Measurements from ENCODE around the gene SPP1. TPM values are rescaled to one million over a fixed set of nuclear protein-coding genes. Genes with fewer than 3 reads are reported as not detected.

The SPP1 gene
- total RNA-seq, 1 experiment from 2014 or later = 1,002 TPM

- peaks cover 5% of the 10 kb centered on the region for H3K36me3 Mint-ChIP-seq (ENCODE audit: insufficient read depth, unreplicated experiment)
- no TSS peak for BruUV-seq (replicated peaks)
- intact Hi-C loops (cut with micrococcal nuclease; ENCODE audit: unreplicated experiment) = no loop called here
Observed at GRCh38 chr4:88029556-88029955, 54.0 kb downstream of the SPP1 start.

GRCh38 chr4:88030565-88031310 is 55.2 kb downstream of the SPP1 start:
- Mint-ChIP-seq H3K27me3 (ENCODE audit: unreplicated experiment) (no peaks in the 10 kb centered on the region), H3K4me3 (ENCODE audit: low read depth, unreplicated experiment) (no peak overlapping the region), H3K4me1 (ENCODE audit: low read depth, unreplicated experiment) (no peaks in the 10 kb centered on the region), H3K36me3 (ENCODE audit: insufficient read depth, unreplicated experiment) (peaks cover 11% of the 10 kb centered on the region), H3K9me3 (ENCODE audit: low read depth, unreplicated experiment) (peaks cover 4% of the 10 kb centered on the region), H3K27ac (ENCODE audit: unreplicated experiment) (no peak overlapping the region)
- TF ChIP-seq, protein P1, sequence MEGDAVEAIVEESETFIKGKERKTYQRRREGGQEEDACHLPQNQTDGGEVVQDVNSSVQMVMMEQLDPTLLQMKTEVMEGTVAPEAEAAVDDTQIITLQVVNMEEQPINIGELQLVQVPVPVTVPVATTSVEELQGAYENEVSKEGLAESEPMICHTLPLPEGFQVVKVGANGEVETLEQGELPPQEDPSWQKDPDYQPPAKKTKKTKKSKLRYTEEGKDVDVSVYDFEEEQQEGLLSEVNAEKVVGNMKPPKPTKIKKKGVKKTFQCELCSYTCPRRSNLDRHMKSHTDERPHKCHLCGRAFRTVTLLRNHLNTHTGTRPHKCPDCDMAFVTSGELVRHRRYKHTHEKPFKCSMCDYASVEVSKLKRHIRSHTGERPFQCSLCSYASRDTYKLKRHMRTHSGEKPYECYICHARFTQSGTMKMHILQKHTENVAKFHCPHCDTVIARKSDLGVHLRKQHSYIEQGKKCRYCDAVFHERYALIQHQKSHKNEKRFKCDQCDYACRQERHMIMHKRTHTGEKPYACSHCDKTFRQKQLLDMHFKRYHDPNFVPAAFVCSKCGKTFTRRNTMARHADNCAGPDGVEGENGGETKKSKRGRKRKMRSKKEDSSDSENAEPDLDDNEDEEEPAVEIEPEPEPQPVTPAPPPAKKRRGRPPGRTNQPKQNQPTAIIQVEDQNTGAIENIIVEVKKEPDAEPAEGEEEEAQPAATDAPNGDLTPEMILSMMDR (IDR thresholded peaks at IDR 0.05; ENCODE audit: unreplicated experiment) = no peak
- BruUV-seq (replicated peaks) = no TSS peak
- intact Hi-C loops (cut with micrococcal nuclease; ENCODE audit: unreplicated experiment) = no loop called here
- CTCF ChIA-PET = no interaction called here
- DNase-seq = no peak

More at GRCh38 chr4:88029556-88029955, 54.0 kb downstream of the SPP1 start:
- peaks cover 5% of the 10 kb centered on the region for H3K9me3 Mint-ChIP-seq (ENCODE audit: low read depth, unreplicated experiment)
- TF ChIP-seq, protein P1 (IDR thresholded peaks at IDR 0.05; ENCODE audit: unreplicated experiment) = no peak
- no peak for DNase-seq
- H3K4me1 Mint-ChIP-seq (ENCODE audit: low read depth, unreplicated experiment) = no peaks in the 10 kb centered on the region
- no peaks in the 10 kb centered on the region for H3K27me3 Mint-ChIP-seq (ENCODE audit: unreplicated experiment)
- no peak overlapping the region for H3K4me3 Mint-ChIP-seq (ENCODE audit: low read depth, unreplicated experiment)
- H3K27ac Mint-ChIP-seq (ENCODE audit: unreplicated experiment) = no peak overlapping the region
- CTCF ChIA-PET = no interaction called here

Other genes with a start within 250 kb of the SPP1 start
- gene IBSP, start 176.2 kb upstream of the SPP1 start, total RNA-seq (2022) = not detected in 2 replicates
- not detected in 2 replicates for gene MEPE, start 142.7 kb upstream of the SPP1 start, total RNA-seq (2022)
- 30.4 and 31.6 TPM in 2 replicates for gene PKD2, start 31.9 kb downstream of the SPP1 start, total RNA-seq (2022)
- gene ABCG2, start 182.9 kb downstream of the SPP1 start, total RNA-seq (2022) = 0.24 and 0.44 TPM in 2 replicates